GM15510 (cell line): Measurements from ENCODE around the gene CAPN10.

Experiments used
- POLR2A ChIP-seq: IDR thresholded peaks from 3 replicates; pipeline ENCODE4 v1.6.1; 2011; ENCODE audit warnings: borderline replicate concordance; ENCODE audit not compliant: insufficient read length; ENCODE audit errors: extremely low read depth

The CAPN10 gene

GRCh38 chr2:240560084-240560479 lies 26.5 kb upstream of the CAPN10 start, which contains the start of gene DUSP28:
DUSP28 (plus strand) TSS chr2:240560357; CDS start chr2:240560685, 328 bp downstream.
- TF ChIP-seq POLR2A = peak; percentile 91

GRCh38 chr2:240560480-240561324 lies 25.8 kb upstream of the CAPN10 start:
- TF ChIP-seq POLR2A = peak; percentile 98

- TF ChIP-seq POLR2A = no peak
Measured at GRCh38 chr2:240561325-240561971, 25.1 kb upstream of the CAPN10 start.

GRCh38 chr2:240563951-240564560 lies 22.5 kb upstream of the CAPN10 start:
- no peak for TF ChIP-seq POLR2A

GRCh38 chr2:240564561-240565332 lies 21.8 kb upstream of the CAPN10 start:
- no peak for TF ChIP-seq POLR2A

- peak; percentile 75 for TF ChIP-seq POLR2A
Measured at GRCh38 chr2:240565333-240566202, 21.0 kb upstream of the CAPN10 start.

- TF ChIP-seq POLR2A = peak; percentile 49
Measured at GRCh38 chr2:240566203-240567136, 20.1 kb upstream of the CAPN10 start.

GRCh38 chr2:240567137-240567871 lies 19.2 kb upstream of the CAPN10 start:
- TF ChIP-seq POLR2A = no peak

- no peak for TF ChIP-seq POLR2A
Measured at GRCh38 chr2:240567872-240568677, 18.5 kb upstream of the CAPN10 start, which contains the start of gene RNPEPL1. RNPEPL1 (plus strand) TSS chr2:240568484; CDS start chr2:240568587, 103 bp downstream.

GRCh38 chr2:240568678-240569522 lies 17.6 kb upstream of the CAPN10 start:
- TF ChIP-seq POLR2A = peak; percentile 48
